ENCODE results near the gene P2RX1.

The P2RX1 gene

DNA sequence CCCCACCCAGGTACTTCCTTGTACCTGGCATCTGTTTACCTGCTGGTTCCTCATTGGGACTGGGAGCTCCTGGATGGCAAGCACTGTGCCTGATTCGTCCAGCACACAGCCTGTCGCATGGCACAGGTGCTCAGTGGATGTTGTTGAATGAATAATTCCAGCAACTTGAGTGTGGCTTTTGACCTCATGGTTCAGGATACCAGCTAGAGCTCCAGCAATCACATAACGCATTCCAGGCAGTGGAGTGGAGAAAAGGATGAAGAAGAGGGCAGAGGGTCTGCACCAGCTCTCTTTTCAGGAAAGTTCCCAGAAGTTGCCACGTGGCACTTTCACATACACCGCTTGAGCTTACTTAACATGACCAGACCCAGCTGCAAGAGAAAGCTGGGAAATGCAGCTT, 22.1 kb downstream of the P2RX1 start:
- no peak for DNase-seq (ENCODE audit: low spot score)
- no peak for TF ChIP-seq CTCF (IDR thresholded peaks at IDR 0.05; ENCODE audit: borderline replicate concordance, control extremely low read depth, extremely low read depth, insufficient read depth, missing control alignments)
- in situ Hi-C loops (cut with MboI; ENCODE audit: low sequenced_read_pairs, unreplicated experiment): no loop called here

- TF ChIP-seq CTCF (IDR thresholded peaks at IDR 0.05; ENCODE audit: borderline replicate concordance, control extremely low read depth, extremely low read depth, insufficient read depth, missing control alignments): no peak
These were observed 22.5 kb downstream of the P2RX1 start for GRCh38 chr17:3893720-3894116.

DNA sequence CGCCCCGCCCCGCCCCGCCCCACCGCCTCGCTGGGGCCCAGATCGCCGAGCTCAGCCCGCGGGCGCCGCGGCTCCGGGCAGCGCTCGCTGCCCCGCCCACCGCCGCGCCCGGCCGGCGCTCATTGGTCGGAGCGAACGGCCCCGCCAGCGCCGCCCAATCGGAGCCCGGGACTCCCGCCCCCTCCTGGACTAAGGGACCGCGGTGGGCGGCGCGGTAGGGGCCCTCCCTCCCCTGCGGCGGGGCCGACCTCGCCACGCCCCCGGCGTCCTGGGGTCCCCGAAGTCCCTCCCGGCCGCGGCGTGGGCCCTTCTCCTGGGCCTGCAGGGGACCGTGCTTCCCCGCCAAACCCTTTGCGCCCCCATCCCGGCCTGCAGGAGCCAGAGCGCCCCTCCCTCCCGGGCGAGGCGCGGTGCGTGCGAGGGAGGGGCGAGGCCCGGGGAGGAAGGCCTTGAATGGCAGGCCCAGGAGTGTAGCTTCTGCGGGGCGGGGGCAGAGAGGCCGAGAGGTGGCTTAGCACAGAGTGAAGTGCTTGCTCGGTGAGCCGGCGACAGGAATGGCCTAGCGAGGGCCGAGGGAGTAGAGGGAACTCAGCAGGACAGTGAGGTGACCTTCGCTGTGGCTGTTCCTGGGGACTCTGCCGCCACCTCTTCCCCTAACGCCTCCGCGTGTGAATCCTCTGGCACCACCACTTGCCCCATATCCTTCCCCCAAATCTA, 23.1 kb downstream of the P2RX1 start, which contains the start of gene CAMKK1:
Gene CAMKK1 (minus strand): TSS at position 51 of the 717 bp plus-strand sequence. CDS start 7,366 bp downstream, outside the sequence.
- DNase-seq (ENCODE audit: low spot score): peak; percentile 99
- no peak for TF ChIP-seq CTCF (IDR thresholded peaks at IDR 0.05; ENCODE audit: borderline replicate concordance, control extremely low read depth, extremely low read depth, insufficient read depth, missing control alignments)
- in situ Hi-C loops (cut with MboI; ENCODE audit: low sequenced_read_pairs, unreplicated experiment): no loop called here

More at GRCh38 chr17:3893720-3894116, 22.5 kb downstream of the P2RX1 start:
- in situ Hi-C loops (cut with MboI; ENCODE audit: low sequenced_read_pairs, unreplicated experiment): no loop called here
- no peak for DNase-seq (ENCODE audit: low spot score)

- peak; percentile 65 for DNase-seq (ENCODE audit: low spot score)
- peak; percentile 12 for TF ChIP-seq CTCF (IDR thresholded peaks at IDR 0.05; ENCODE audit: borderline replicate concordance, control extremely low read depth, extremely low read depth, insufficient read depth, missing control alignments)
- in situ Hi-C loops (cut with MboI; ENCODE audit: low sequenced_read_pairs, unreplicated experiment): no loop called here
These were observed 23.9 kb downstream of the P2RX1 start for GRCh38 chr17:3892095-3892998.

DNA sequence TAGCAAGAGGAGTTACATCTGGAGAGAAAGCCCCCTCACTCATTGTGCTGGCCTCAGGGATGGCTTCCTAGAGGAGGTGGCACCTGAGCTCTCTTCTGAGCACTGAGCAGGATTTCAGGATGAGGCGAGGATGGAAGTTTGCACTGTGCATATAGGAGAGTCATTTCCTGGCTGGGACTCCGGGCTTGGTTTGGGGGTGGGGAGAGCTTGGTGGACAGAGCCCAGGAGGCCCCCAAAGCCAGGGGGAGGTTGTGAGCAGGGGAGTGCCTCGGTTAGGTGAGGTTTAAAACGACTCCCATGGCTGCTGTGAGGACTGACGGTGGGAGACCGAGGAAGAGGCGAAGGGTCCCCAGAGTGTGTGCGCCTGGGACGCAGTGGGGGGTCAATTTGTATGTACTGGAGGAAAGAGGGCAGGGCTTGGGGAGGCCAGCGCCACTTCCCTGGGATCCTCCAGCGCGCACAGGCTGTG, 24.6 kb downstream of the P2RX1 start:
- no peak for TF ChIP-seq CTCF (IDR thresholded peaks at IDR 0.05; ENCODE audit: borderline replicate concordance, control extremely low read depth, extremely low read depth, insufficient read depth, missing control alignments)
- in situ Hi-C loops (cut with MboI; ENCODE audit: low sequenced_read_pairs, unreplicated experiment): no loop called here
- no peak for DNase-seq (ENCODE audit: low spot score)

GRCh38 chr17:3890878-3891219, 25.4 kb downstream of the P2RX1 start:
- no peak for TF ChIP-seq CTCF (IDR thresholded peaks at IDR 0.05; ENCODE audit: borderline replicate concordance, control extremely low read depth, extremely low read depth, insufficient read depth, missing control alignments)
- DNase-seq (ENCODE audit: low spot score): no peak
- in situ Hi-C loops (cut with MboI; ENCODE audit: low sequenced_read_pairs, unreplicated experiment): no loop called here
